ENCODE data around the gene TRIL. TPM values are rescaled to one million over a fixed set of nuclear protein-coding genes. Genes with fewer than 3 reads are reported as not detected.

Gene TRIL
- total and polyA plus RNA-seq, 9 donors = 16.9 to 63.5 (median 37.9) TPM

DNA sequence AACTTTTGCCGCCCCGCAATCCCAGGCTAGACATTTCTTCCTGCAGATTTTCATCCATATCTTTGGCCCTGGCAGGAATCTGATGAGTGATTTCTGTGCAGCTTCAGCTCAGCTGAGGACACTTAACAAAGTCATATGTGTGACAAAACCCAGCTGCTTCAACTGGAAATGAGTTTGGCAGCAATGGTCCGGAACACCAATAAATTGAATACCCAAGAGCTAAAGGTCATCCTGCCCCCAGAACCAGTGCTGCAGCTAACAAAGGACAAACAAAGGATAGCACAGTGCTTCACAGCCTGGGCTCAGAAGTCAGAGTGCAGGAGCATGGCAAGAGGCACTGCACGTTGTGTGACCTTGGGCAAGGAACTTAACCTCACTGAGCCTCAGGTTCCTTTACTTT lies 40.0 kb upstream of the TRIL start:
- 14% methylated on average over 1 of the region's 4 CpGs for WGBS (ENCODE audit: insufficient coverage)
- no peak overlapping the region for H3K27ac ChIP-seq (ENCODE audit: low read length)

DNA sequence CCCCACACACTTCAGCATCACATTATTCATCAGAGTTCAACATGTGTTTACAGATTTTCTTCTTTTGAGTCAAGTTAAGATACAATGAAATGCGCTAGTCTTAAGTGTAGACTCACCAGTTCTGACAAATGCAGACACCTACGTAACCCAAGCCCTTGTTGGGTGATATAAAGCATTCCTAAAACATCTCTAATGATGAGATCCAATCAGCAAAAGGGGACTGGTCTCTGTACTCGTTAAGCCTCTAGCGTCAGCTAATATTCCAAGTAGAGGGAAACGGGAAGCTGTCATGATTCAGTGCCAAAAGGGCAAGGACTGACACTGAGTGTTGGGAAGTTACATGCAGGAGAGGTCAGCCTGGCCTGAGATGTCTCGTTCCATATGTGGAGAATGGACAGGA lies 38.7 kb upstream of the TRIL start:
- H3K36me3 ChIP-seq (ENCODE audit: control insufficient read depth, insufficient read depth, low read length) = no peaks in the 10 kb centered on the region
- 45% methylated on average over 2 of the region's 6 CpGs for WGBS (ENCODE audit: insufficient coverage)
- H3K4me3 ChIP-seq (ENCODE audit: low read length) = no peak overlapping the region
- no peak for DNase-seq
- H3K9me3 ChIP-seq (replicated peaks; ENCODE audit: control insufficient read depth, low read depth, low read length) = no peaks in the 10 kb centered on the region
- H3K4me1 ChIP-seq (ENCODE audit: control insufficient read depth, insufficient read depth, low read length) = peaks cover 16% of the 10 kb centered on the region
- no peaks in the 10 kb centered on the region for H3K27me3 ChIP-seq (ENCODE audit: control insufficient read depth, insufficient read depth, low read length)
- H3K27ac ChIP-seq (ENCODE audit: low read length) = no peak overlapping the region

More for the DNA sequence above, 40.0 kb upstream of the TRIL start:
- peaks cover 12% of the 10 kb centered on the region for H3K4me1 ChIP-seq (ENCODE audit: control insufficient read depth, insufficient read depth, low read length)
- DNase-seq = peak; percentile 40
- H3K27me3 ChIP-seq (ENCODE audit: control insufficient read depth, insufficient read depth, low read length) = no peaks in the 10 kb centered on the region
- no peaks in the 10 kb centered on the region for H3K36me3 ChIP-seq (ENCODE audit: control insufficient read depth, insufficient read depth, low read length)
- H3K4me3 ChIP-seq (ENCODE audit: low read length) = no peak overlapping the region
- H3K9me3 ChIP-seq (replicated peaks; ENCODE audit: control insufficient read depth, low read depth, low read length) = no peaks in the 10 kb centered on the region

DNA sequence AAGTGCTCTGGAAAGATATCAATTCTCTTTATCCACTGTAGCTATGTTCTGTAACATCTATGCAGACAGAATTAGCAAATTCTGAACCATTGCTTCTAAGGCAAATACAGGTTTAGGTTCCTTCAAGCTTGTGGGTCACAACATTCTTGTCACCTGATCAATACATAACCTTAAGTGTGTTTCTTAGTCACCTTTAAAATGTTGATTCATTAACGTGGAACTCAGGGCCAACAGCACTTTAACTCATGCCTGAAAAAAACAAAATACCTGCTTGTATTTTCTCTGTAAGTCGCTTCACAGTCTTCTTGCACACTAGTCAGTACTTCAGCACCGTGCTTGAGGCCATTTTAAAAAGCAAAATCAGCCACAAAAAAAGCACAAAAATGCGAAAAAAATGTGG lies 35.2 kb upstream of the TRIL start:
- Histone ChIP-seq H3K27me3 (ENCODE audit: control insufficient read depth, insufficient read depth, low read length) (no peaks in the 10 kb centered on the region), H3K27ac (ENCODE audit: low read length) (peak overlapping the region; percentile 40)
- 90% methylated on average over 1 of the region's 4 CpGs for WGBS (ENCODE audit: insufficient coverage)

DNA sequence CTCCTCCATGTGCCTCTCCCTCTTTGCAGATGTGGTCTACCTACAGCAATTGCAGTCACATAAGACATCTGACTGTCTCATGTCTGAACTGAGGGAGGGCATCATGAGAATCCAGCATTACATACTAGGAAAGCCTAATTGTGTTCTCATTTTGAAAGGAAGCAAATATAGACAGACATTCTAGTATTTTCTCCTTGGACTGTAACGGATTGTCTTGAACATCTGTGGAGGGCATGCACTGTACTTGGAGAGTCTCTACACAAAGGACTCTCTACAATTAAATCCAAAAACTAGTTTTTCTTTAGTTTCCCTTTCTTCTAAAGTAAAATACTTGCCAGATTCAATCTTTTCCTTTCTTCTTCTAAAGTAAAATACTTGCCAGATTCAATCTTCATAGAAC lies 34.7 kb upstream of the TRIL start:
- peak overlapping the region; percentile 40 for H3K27ac ChIP-seq (ENCODE audit: low read length)
- H3K4me1 ChIP-seq (ENCODE audit: control insufficient read depth, insufficient read depth, low read length) = peaks cover 21% of the 10 kb centered on the region
- WGBS (ENCODE audit: insufficient coverage) = no CpG with 5 or more reads among the region's 1 CpG
- DNase-seq = peak; percentile 62
- H3K27me3 ChIP-seq (ENCODE audit: control insufficient read depth, insufficient read depth, low read length) = no peaks in the 10 kb centered on the region
- H3K9me3 ChIP-seq (replicated peaks; ENCODE audit: control insufficient read depth, low read depth, low read length) = no peaks in the 10 kb centered on the region
- no peak overlapping the region for H3K4me3 ChIP-seq (ENCODE audit: low read length)
- H3K36me3 ChIP-seq (ENCODE audit: control insufficient read depth, insufficient read depth, low read length) = no peaks in the 10 kb centered on the region

More for the DNA sequence above, 35.2 kb upstream of the TRIL start:
- H3K4me3 ChIP-seq (ENCODE audit: low read length) = no peak overlapping the region
- peaks cover 26% of the 10 kb centered on the region for H3K4me1 ChIP-seq (ENCODE audit: control insufficient read depth, insufficient read depth, low read length)
- H3K36me3 ChIP-seq (ENCODE audit: control insufficient read depth, insufficient read depth, low read length) = no peaks in the 10 kb centered on the region
- DNase-seq = no peak
- H3K9me3 ChIP-seq (replicated peaks; ENCODE audit: control insufficient read depth, low read depth, low read length) = no peaks in the 10 kb centered on the region

DNA sequence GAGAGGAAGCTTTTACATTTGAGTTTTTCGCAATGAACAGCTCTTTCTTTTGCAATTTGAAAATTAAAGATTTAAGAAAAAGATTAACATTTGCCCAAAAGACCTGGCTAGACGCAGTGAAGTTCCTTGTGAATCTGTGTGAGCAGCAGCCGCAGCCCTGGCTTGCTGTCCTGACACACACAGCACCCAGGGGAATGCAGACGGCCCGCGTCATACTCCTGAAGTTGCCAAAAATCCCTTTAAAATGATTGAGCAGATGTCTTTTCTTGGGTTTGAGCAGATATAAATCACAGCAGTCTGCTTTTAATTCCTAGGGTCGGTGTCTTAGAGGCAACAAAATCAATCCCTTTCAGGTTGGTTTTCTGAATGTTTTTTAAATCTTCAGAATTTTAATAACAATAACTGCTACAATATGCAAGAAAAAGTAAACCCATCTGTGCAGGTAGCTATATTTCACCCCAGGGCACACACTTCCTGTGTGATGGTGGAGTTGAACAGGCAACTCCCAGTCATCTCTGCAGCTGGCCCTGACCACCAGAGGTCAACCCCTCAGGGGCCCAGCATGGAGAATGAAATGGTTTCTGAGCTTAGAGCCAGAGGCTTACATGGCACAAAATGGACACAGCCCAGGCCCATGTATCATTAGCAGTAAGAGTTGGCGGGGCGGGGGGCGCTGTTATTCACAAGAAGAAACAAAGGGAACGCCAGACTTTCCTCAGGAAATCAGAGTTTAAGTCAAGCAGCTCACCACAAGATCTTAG lies 32.2 kb upstream of the TRIL start:
- Histone ChIP-seq H3K27ac (ENCODE audit: low read length) (peak overlapping the region; percentile 54), H3K4me3 (ENCODE audit: low read length) (no peak overlapping the region), H3K4me1 (ENCODE audit: control insufficient read depth, insufficient read depth, low read length) (peaks cover 38% of the 10 kb centered on the region), H3K27me3 (ENCODE audit: control insufficient read depth, insufficient read depth, low read length) (no peaks in the 10 kb centered on the region), H3K36me3 (ENCODE audit: control insufficient read depth, insufficient read depth, low read length) (no peaks in the 10 kb centered on the region), H3K9me3 (replicated peaks; ENCODE audit: control insufficient read depth, low read depth, low read length) (no peaks in the 10 kb centered on the region)
- 100% methylated on average over 1 of the region's 11 CpGs for WGBS (ENCODE audit: insufficient coverage)
- peak; percentile 92 for DNase-seq

DNA sequence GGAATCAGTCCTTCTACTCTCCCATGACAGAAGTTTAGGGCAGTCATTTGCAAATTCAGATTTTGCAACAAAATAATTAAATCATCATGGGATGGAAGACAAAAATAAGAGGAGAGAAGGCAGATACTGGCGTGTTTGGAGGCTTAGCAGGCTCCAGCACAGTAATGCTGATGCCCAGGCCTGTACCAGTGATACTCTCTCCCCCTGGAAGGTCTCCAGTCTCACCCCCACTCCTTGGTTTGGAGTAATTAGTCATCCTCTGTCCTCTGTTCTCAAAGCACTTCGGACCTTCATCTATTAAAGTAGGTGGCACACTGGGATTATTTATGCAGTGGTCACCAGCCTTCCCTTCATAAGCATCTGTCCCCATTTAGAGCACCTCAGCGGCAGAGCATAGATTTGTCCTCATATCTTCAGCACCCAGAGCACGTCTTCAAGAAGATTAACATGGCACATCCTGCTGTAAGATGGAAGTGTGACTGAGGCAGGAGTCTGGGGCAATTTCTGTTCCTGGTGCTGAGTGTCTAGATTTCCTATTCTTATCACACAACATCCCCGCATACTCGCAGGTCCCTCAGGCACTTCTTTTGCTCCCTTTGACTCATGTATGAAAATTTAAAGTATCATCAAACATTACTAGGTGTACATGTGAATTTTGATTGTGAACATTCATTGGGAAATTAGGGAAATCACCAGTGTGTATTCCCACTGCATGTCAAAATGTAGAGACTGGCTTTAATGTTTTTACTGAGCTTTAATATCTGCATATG lies 31.3 kb upstream of the TRIL start:
- DNase-seq = no peak
- Histone ChIP-seq H3K4me1 (ENCODE audit: control insufficient read depth, insufficient read depth, low read length) (peaks cover 43% of the 10 kb centered on the region), H3K36me3 (ENCODE audit: control insufficient read depth, insufficient read depth, low read length) (no peaks in the 10 kb centered on the region), H3K27me3 (ENCODE audit: control insufficient read depth, insufficient read depth, low read length) (no peaks in the 10 kb centered on the region), H3K9me3 (replicated peaks; ENCODE audit: control insufficient read depth, low read depth, low read length) (no peaks in the 10 kb centered on the region), H3K27ac (ENCODE audit: low read length) (no peak overlapping the region), H3K4me3 (ENCODE audit: low read length) (no peak overlapping the region)
- WGBS (ENCODE audit: insufficient coverage) = no CpG with 5 or more reads among the region's 6 CpGs

DNA sequence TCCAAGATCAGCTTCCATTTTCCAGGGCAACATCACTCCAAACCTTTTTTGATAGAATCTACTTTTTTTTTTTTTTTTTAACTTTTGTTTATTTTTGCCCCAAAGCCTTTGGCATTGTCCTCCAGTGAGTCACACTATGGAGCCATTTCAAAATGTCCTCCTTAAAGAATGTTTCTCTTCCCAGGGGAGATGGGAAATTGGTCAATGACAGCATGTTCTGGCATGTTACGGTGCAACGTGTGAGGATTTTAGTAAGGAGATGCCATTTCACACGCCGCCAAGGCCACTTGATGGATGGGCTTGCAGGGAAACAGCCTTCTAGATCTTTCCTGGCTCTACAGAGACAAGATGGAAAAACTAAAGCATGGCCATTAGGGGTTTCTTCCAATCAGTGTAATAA lies 30.7 kb upstream of the TRIL start:
- no peak overlapping the region for H3K4me3 ChIP-seq (ENCODE audit: low read length)
- no peaks in the 10 kb centered on the region for H3K9me3 ChIP-seq (replicated peaks; ENCODE audit: control insufficient read depth, low read depth, low read length)
- DNase-seq = peak; percentile 44
- 56% methylated on average over 4 of the region's 4 CpGs for WGBS (ENCODE audit: insufficient coverage)
- H3K4me1 ChIP-seq (ENCODE audit: control insufficient read depth, insufficient read depth, low read length) = peaks cover 45% of the 10 kb centered on the region
- H3K36me3 ChIP-seq (ENCODE audit: control insufficient read depth, insufficient read depth, low read length) = no peaks in the 10 kb centered on the region
- no peaks in the 10 kb centered on the region for H3K27me3 ChIP-seq (ENCODE audit: control insufficient read depth, insufficient read depth, low read length)
- H3K27ac ChIP-seq (ENCODE audit: low read length) = no peak overlapping the region

DNA sequence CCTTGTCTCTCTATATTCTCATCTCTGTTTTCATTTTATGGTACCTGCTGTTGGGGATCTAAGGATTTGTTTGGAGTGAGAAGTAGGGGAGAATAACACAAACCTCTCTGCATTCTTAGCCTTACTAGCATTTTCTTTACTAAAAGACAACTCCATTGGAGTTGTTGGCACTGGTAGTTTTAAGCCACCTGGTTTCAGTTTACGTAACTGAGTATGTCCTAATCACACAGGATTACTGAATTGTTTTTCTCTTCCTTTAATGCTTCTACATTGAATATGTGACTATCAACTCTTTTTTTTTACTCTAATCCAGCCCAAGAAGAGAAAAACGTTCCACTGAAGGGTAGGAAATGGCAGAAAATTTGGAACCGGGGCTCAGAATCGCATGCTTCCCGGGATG lies 30.0 kb upstream of the TRIL start:
- H3K27me3 ChIP-seq (ENCODE audit: control insufficient read depth, insufficient read depth, low read length) = no peaks in the 10 kb centered on the region
- 60% methylated on average over 1 of the region's 5 CpGs for WGBS (ENCODE audit: insufficient coverage)
- H3K9me3 ChIP-seq (replicated peaks; ENCODE audit: control insufficient read depth, low read depth, low read length) = no peaks in the 10 kb centered on the region
- H3K27ac ChIP-seq (ENCODE audit: low read length) = no peak overlapping the region
- no peak for DNase-seq
- no peaks in the 10 kb centered on the region for H3K36me3 ChIP-seq (ENCODE audit: control insufficient read depth, insufficient read depth, low read length)
- H3K4me3 ChIP-seq (ENCODE audit: low read length) = no peak overlapping the region
- H3K4me1 ChIP-seq (ENCODE audit: control insufficient read depth, insufficient read depth, low read length) = peaks cover 45% of the 10 kb centered on the region

DNA sequence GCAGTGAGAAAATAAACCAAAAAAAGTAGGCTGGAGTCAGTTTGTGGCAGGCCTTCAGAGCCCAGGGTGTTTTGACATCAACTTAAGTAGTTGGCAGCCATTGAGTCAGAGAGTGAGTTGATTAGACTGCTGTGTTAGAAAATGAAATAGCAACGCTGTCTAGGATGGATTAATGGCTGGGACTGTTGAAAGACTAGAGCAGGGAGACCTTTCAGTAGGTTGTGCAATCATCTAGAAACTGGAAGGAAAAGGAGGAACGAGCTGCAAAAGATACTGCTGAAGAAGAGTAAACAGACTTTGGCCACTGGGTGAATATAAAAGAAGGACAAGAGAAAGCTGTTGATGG lies 28.6 kb upstream of the TRIL start:
- Histone ChIP-seq H3K27me3 (ENCODE audit: control insufficient read depth, insufficient read depth, low read length) (no peaks in the 10 kb centered on the region), H3K4me1 (ENCODE audit: control insufficient read depth, insufficient read depth, low read length) (peaks cover 41% of the 10 kb centered on the region), H3K27ac (ENCODE audit: low read length) (no peak overlapping the region), H3K4me3 (ENCODE audit: low read length) (no peak overlapping the region), H3K9me3 (replicated peaks; ENCODE audit: control insufficient read depth, low read depth, low read length) (no peaks in the 10 kb centered on the region), H3K36me3 (ENCODE audit: control insufficient read depth, insufficient read depth, low read length) (no peaks in the 10 kb centered on the region)
- 27% methylated on average over 2 of the region's 2 CpGs for WGBS (ENCODE audit: insufficient coverage)
- DNase-seq = peak; percentile 65

DNA sequence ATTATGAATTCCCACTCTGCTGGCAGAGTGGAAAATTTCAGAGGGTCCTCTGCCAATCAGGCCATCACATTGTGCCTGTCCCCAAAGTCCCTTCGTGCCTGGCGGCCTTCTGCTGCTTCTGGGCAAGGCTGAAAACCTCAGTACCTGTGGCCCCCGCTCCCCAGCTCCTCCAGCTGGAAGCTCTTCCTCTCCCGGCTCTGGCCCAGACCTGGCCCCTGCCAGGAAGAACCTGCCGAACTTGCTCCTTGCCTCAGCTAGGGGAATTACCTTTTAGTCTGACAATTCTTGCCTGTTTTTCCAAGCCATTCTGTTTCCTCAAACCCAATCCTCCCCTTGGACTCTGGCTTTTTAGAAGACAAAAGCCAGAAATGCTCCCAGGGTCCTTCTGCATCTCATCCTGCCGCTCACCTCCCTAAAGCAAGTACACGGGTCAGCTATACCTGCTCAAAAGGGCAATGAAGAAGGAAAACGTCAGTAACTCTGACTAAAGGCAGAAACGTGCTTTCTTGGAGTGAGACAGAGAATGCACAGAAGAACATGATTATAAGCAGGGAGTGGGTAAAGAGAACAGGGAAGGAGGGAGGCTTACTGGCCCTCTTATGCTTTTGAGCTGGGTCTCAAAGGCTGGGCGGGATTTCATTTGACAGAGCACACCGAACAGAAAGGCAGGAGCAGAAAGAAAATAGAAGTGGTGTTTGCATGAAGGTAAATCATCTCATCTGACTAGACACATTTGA lies 28.1 kb upstream of the TRIL start:
- Histone ChIP-seq H3K36me3 (ENCODE audit: control insufficient read depth, insufficient read depth, low read length) (no peaks in the 10 kb centered on the region), H3K4me3 (ENCODE audit: low read length) (no peak overlapping the region), H3K27ac (ENCODE audit: low read length) (no peak overlapping the region), H3K27me3 (ENCODE audit: control insufficient read depth, insufficient read depth, low read length) (no peaks in the 10 kb centered on the region), H3K4me1 (ENCODE audit: control insufficient read depth, insufficient read depth, low read length) (peaks cover 41% of the 10 kb centered on the region), H3K9me3 (replicated peaks; ENCODE audit: control insufficient read depth, low read depth, low read length) (no peaks in the 10 kb centered on the region)
- DNase-seq = no peak
- 53% methylated on average over 7 of the region's 11 CpGs for WGBS (ENCODE audit: insufficient coverage)

Measured in muscle of leg (tissue), 11 donors.